IPS-NIHi7 (cell line): ENCODE results near the gene NCK2.

Source experiments
- DNase-seq: peaks from one replicate; pipeline ENCODE4 v3.0.0; 2012; ENCODE audit warnings: mixed read lengths; ENCODE audit errors: extremely low spot score

NCK2 gene

GRCh38 chr2:105790461-105791149, 45.9 kb downstream of the NCK2 start:
- DNase-seq = no peak

GRCh38 chr2:105791229-105791628, 46.5 kb downstream of the NCK2 start:
- DNase-seq = no peak

GRCh38 chr2:105792561-105792960, 47.8 kb downstream of the NCK2 start:
- DNase-seq = no peak

- no peak for DNase-seq
These were observed 48.7 kb downstream of the NCK2 start for GRCh38 chr2:105793196-105793975.

- DNase-seq = no peak
These were observed 50.3 kb downstream of the NCK2 start for GRCh38 chr2:105794926-105795574.

GRCh38 chr2:105795575-105795934, 50.8 kb downstream of the NCK2 start:
- DNase-seq = no peak

GRCh38 chr2:105796131-105796638, 51.5 kb downstream of the NCK2 start:
- no peak for DNase-seq

GRCh38 chr2:105796791-105797190, 52.1 kb downstream of the NCK2 start:
- no peak for DNase-seq

GRCh38 chr2:105797298-105797819, 52.6 kb downstream of the NCK2 start:
- DNase-seq = no peak

GRCh38 chr2:105798595-105798994, 53.9 kb downstream of the NCK2 start:
- DNase-seq = no peak

- no peak for DNase-seq
These were observed 55.5 kb downstream of the NCK2 start for GRCh38 chr2:105800036-105800713.

GRCh38 chr2:105800953-105801635, 56.4 kb downstream of the NCK2 start:
- no peak for DNase-seq

- DNase-seq = no peak
These were observed 57.2 kb downstream of the NCK2 start for GRCh38 chr2:105801961-105802360.

- DNase-seq = no peak
These were observed 57.9 kb downstream of the NCK2 start for GRCh38 chr2:105802587-105802986.

- DNase-seq = no peak
These were observed 58.6 kb downstream of the NCK2 start for GRCh38 chr2:105803337-105803736.

GRCh38 chr2:105803773-105804172, 59.1 kb downstream of the NCK2 start:
- DNase-seq = no peak

- DNase-seq = no peak
These were observed 59.6 kb downstream of the NCK2 start for GRCh38 chr2:105804266-105804665.

- DNase-seq = no peak
These were observed 62.3 kb downstream of the NCK2 start for GRCh38 chr2:105806996-105807395.

- DNase-seq = no peak
These were observed 63.8 kb downstream of the NCK2 start for GRCh38 chr2:105808423-105809096.

- DNase-seq = no peak
These were observed 64.4 kb downstream of the NCK2 start for GRCh38 chr2:105809097-105809473.

- DNase-seq = no peak
These were observed 65.0 kb downstream of the NCK2 start for GRCh38 chr2:105809723-105810122.
